HG02970 (cell line): ENCODE data around the gene EIF4H.
"Not testable (repeated sequence)": the region's sequence is repeated elsewhere in the genome, so short reads cannot be mapped to it uniquely, and the experiment has no call there.

ENCODE experiments used
- ATAC-seq: cut with Tn5 transposase; IDR thresholded peaks from one replicate; pipeline ENCODE4 v1.9.1; 2021; ENCODE audit warnings: mild to moderate bottlenecking, moderate library complexity, moderate number of reproducible peaks; ENCODE audit not compliant: unreplicated experiment, low FRiP score

The EIF4H gene

GRCh38 chr7:74174606-74175082 lies 488 bp downstream of the EIF4H start:
- peak; percentile 14 for ATAC-seq

GRCh38 chr7:74175340-74175739 lies 1.2 kb downstream of the EIF4H start:
- ATAC-seq: no peak

- no peak for ATAC-seq
These were observed 2.4 kb downstream of the EIF4H start for GRCh38 chr7:74176555-74176954.

GRCh38 chr7:74178632-74179031 lies 4.5 kb downstream of the EIF4H start:
- ATAC-seq: no peak

GRCh38 chr7:74179935-74180604 lies 5.9 kb downstream of the EIF4H start:
- ATAC-seq: no peak

- ATAC-seq: no peak
These were observed 6.7 kb downstream of the EIF4H start for GRCh38 chr7:74180866-74181265.

GRCh38 chr7:74181821-74182220 lies 7.7 kb downstream of the EIF4H start:
- no peak for ATAC-seq

GRCh38 chr7:74182453-74183090 lies 8.4 kb downstream of the EIF4H start:
- ATAC-seq: no peak

GRCh38 chr7:74183142-74183541 lies 9.0 kb downstream of the EIF4H start:
- no peak for ATAC-seq

GRCh38 chr7:74183653-74184450 lies 9.7 kb downstream of the EIF4H start:
- ATAC-seq: no peak

- ATAC-seq: no peak
These were observed 10.9 kb downstream of the EIF4H start for GRCh38 chr7:74185016-74185415.

GRCh38 chr7:74185636-74186035 lies 11.5 kb downstream of the EIF4H start:
- no peak for ATAC-seq

- ATAC-seq: no peak
These were observed 13.9 kb downstream of the EIF4H start for GRCh38 chr7:74187915-74188675.

- no peak for ATAC-seq
These were observed 16.1 kb downstream of the EIF4H start for GRCh38 chr7:74190259-74190658.

GRCh38 chr7:74191231-74191630 lies 17.1 kb downstream of the EIF4H start:
- no peak for ATAC-seq

GRCh38 chr7:74193054-74193453 lies 18.9 kb downstream of the EIF4H start:
- no peak for ATAC-seq

GRCh38 chr7:74193913-74194312 lies 19.8 kb downstream of the EIF4H start:
- ATAC-seq: no peak

- no peak for ATAC-seq
These were observed 20.5 kb downstream of the EIF4H start for GRCh38 chr7:74194686-74195085.

GRCh38 chr7:74195139-74195860 lies 21.1 kb downstream of the EIF4H start:
- ATAC-seq: not testable (repeated sequence)
